Activated T-helper 1 cell treated with anti-CD3 and anti-CD28 coated beads, Interleukin-12 subunit alpha, Interleukin-12 subunit beta, Interleukin-2, Interleukin-4 antibody, amounts not matched to agents 30 ng/mL and 10 ng/mL and 1 ng/mL, durations not matched to agents 14 hours and 24 hours and 36 hours (primary cell): ENCODE results near the gene CGB2. TPM values are rescaled to one million over a fixed set of nuclear protein-coding genes. Genes with fewer than 3 reads are reported as not detected.
"Not testable (repeated sequence)": the region's sequence is repeated elsewhere in the genome, so short reads cannot be mapped to it uniquely, and the experiment has no call there.

Source experiments
- DNase-seq: peaks from one replicate; pipeline ENCODE4 v3.0.0; 2021; ENCODE audit warnings: low spot score
- H3K27ac Mint-ChIP-seq: one replicate; pipeline ENCODE4 v1.8.0; 2021; ENCODE audit warnings: mild to moderate bottlenecking, mixed read lengths
- H3K27me3 Mint-ChIP-seq: one replicate; pipeline ENCODE4 v1.8.0; 2022; ENCODE audit warnings: mild to moderate bottlenecking, moderate library complexity, mixed read lengths; ENCODE audit not compliant: insufficient read depth
- H3K36me3 Mint-ChIP-seq: one replicate; pipeline ENCODE4 v1.8.0; 2021; ENCODE audit warnings: low read depth, mixed read lengths
- H3K4me1 Mint-ChIP-seq: one replicate; pipeline ENCODE4 v1.8.0; 2021; ENCODE audit warnings: low read depth, mixed read lengths
- H3K4me3 Mint-ChIP-seq: one replicate; pipeline ENCODE4 v1.8.0; 2021; ENCODE audit warnings: mild to moderate bottlenecking, moderate library complexity, mixed read lengths
- H3K9me3 Mint-ChIP-seq: one replicate; pipeline ENCODE4 v1.8.0; 2021; ENCODE audit warnings: mixed read lengths
- intact Hi-C: fragments of 100-400 bp; cut with micrococcal nuclease; formaldehyde crosslinking; loops from one replicate; pipeline ENCODE4 v1.15.1; 2024
- total RNA-seq: library from RNA; stranded (reverse); gene quantifications from 2 replicates; pipeline ENCODE4 v1.2.3, GENCODE V29; 2022

Gene CGB2
- total RNA-seq, 1 donor from 2014 or later, result not detected

DNA sequence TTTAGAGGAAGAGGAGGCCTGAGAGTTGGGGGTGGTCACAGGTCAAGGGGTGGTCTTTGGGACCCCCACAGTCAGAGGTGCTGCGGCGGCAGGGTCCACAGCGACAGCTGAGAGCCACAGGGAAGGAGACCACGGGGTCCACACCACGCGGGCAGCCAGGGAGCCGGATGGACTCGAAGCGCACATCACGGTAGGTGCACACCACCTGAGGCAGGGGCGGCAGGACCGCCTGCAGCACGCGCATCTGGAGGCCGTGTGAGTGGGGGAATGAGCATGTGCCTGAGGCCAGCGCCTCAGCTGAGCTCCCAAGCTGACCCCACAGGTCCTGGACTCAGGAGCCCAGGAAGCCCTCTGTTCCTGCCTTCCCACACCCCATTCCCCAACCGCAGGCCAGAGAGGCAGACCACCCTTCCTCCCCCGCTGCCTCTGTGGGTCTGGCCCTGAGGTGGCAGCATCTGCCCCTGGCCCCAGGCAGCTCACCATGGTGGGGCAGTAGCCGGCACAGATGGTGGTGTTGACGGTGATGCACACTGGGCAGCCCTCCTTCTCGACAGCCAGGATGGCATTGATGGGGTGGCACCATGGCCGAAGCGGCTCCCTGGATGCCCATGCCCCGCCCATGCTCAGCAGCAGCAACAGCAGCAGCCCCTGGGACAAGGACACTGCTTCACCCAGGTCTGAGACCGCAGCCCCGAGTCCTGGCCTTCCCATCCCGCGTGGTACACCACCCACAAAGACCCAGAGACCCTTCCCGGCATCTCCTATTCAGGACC, 15.4 kb upstream of the CGB2 start:
- Mint-ChIP-seq H3K27ac (no peak overlapping the region), H3K36me3 (peaks cover 16% of the 10 kb centered on the region), H3K4me3 (no peak overlapping the region), H3K27me3 (peaks cover 17% of the 10 kb centered on the region), H3K9me3 (no peaks in the 10 kb centered on the region), H3K4me1 (peaks cover 16% of the 10 kb centered on the region)
- intact Hi-C loops, result no loop called here
- no peak for DNase-seq

DNA sequence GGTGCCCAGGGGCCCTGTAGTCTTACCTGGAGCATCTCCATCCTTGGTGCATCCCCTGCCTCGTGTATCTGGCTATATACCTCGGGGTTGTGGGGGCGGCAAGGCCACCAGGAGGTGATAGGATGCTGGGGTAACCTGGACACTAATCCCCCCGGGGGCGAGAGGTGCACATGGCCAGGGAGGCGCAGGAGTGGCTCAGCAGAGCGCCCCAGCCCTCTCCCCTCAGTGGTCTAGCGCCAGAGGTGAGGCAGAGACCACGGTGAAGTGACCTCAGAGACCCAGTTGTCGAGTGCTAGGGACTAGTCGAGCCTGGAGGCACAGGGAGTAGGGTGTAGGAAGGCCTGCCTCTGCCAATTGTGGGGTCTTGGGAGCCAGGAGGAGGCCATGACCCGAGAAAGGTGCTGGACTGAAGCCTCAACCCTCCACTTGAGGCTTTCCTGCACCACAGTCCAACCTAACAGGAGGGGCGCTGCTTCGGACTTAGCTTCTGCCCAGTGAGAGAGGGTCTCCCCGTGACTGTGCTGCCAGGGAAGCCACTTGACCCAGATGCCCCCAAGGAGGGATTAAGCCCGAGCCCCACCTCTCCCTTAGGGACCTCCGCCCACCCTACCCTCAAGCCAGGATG, 14.5 kb upstream of the CGB2 start, which contains the start of gene LHB:
Gene LHB, minus strand, starts transcription at position 51 of the 625 bp plus-strand sequence. Its CDS starts 10 bp downstream, at position 41.
- Mint-ChIP-seq H3K27ac (no peak within 1 kb of the TSS), H3K4me1 (peaks cover 20% of the 10 kb centered on the region), H3K4me3 (peak within 1 kb of the TSS; percentile 19), H3K9me3 (no peaks in the 10 kb centered on the region), H3K27me3 (peaks cover 20% of the 10 kb centered on the region), H3K36me3 (peaks cover 14% of the 10 kb centered on the region)
- intact Hi-C loops, result no loop called here
- no peak for DNase-seq

DNA sequence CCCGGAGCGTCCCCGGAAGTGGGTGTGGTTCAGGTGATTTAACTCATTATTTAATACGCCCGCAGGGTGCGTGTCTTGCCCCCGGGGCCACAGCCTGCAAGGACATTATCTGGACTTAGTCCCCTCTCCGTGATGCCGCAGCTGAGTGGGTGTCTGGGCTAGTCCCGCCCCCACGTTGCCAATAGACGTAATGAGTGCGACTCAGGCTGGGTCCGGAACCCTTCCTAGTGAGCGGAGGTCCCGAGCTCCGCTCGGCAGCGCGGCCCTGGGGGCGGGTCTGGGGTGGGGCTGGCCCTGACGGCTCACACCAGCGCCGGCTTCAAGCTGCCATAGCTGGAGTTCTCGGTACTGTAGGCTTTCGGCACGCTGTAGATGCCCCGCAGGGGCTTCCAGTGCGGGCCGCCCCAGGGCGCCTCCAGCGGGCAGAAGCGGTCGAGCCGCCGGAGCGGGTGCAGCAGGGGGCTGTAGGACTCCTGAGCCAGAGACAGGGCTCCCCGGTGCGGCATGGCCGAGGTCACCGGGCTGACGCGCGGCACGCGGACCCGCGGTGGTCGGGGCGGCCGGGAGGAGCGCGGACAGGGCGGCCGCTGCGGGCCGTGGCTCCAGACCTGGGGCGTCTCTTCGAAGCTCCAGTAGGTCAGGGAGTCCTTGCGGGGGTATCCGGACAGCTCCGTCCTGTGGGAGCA, 13.9 kb upstream of the CGB2 start:
- peak; percentile 49 for DNase-seq

DNA sequence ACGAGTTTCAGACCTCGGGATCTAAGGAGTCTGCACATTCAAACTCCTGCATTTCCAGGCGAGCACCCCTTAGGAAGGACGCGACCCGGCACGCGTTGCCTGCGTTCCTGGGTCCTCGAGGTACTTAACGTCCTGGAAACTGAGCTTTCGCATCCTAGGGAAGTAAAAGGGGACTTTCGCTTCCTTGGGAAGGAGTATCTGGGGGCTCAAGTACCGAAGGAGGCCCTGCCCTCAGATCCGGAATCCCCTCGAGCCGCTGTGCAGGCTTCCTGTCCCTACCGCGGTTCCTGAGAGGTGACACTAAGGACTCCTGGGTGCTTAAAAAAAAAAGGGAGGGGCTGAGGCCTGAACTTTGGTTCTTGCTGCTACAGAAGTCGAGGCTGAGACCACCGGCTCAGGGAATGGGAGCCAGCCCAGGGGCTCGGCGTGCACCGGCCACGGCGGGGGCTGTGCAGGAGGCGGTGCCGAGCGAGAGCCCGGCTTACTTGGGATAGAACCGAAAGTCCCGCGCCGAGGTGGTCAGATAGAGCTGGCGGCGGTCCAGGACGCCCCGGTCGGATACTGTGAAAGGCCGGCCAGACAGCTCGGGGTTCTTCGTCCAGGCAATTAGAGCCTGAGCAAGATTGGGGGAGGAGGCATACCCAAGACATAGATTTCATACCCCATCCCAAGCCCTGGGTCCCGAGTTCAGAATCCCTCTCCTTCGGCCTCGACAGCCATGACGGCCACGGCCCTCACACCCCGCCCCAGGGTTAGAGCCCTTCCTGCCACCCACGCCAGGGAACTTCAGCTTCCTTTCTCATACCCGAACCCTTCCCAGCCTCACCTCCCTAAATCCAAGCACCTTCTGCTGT, 13.1 kb upstream of the CGB2 start:
- H3K4me1 Mint-ChIP-seq, result peaks cover 20% of the 10 kb centered on the region

More for the DNA sequence above, 13.9 kb upstream of the CGB2 start:
- Mint-ChIP-seq H3K4me3 (peak overlapping the region; percentile 84), H3K27me3 (peaks cover 20% of the 10 kb centered on the region), H3K4me1 (peaks cover 20% of the 10 kb centered on the region), H3K36me3 (peaks cover 14% of the 10 kb centered on the region), H3K9me3 (no peaks in the 10 kb centered on the region), H3K27ac (no peak overlapping the region)
- intact Hi-C loops, result loop anchor here (2.0 kb wide), 1 partner anchor 39 kb away; the partner anchor contains the start of gene CGB7

DNA sequence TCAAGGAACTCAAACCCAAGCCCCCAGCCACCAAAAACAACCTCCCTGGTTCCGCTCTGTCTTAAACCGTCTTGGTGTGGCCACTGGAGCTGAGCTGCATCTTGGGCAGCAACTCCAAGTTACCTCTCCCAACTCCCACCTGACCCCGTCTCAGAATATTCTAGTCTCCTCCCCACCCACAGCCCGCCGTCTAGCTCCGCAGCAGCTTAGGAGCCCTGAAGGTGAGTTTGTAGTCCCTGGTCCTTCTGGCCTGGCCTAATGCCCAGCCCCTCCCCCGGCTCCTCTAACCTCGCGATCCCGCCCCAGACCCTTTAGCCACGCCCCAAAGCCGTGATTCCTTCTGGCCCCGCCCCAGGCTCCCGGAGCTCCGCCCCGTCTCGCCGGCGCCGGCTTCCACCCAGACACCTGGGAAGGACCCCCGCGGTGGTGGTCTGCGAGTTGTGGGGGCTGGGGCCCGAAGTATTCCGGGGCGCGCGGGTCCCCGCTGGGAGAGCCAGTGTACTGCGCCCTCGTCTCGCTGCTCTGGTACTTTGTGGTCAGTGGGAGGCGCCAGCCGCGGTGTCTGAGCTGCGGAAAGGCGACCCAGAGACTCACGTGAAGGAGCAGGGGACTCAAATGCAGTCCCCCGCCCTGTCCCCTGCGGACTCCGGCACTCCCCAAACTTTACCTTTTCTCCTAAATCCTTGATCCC, 12.3 kb upstream of the CGB2 start:
- Mint-ChIP-seq H3K4me3 (peak overlapping the region; percentile 84), H3K36me3 (peaks cover 9% of the 10 kb centered on the region), H3K27me3 (peaks cover 20% of the 10 kb centered on the region), H3K9me3 (no peaks in the 10 kb centered on the region), H3K27ac (peak overlapping the region; percentile 44), H3K4me1 (peaks cover 20% of the 10 kb centered on the region)
- peak; percentile 48 for DNase-seq
- intact Hi-C loops, result loop anchor here (1.0 to 2.0 kb wide), 2 partner anchors 26 to 37 kb away; partner anchors contain the start of genes CGB7, GYS1 and RUVBL2

More for the DNA sequence above, 13.1 kb upstream of the CGB2 start:
- intact Hi-C loops, result loop anchor here (1.0 to 2.0 kb wide), 2 partner anchors 25 to 38 kb away; partner anchors contain the start of genes CGB7, GYS1 and RUVBL2
- not testable (repeated sequence) for H3K9me3 Mint-ChIP-seq, DNase-seq
- Mint-ChIP-seq H3K27me3 (peaks cover 20% of the 10 kb centered on the region), H3K27ac (peak overlapping the region; percentile 44), H3K4me3 (peak overlapping the region; percentile 84), H3K36me3 (peaks cover 14% of the 10 kb centered on the region)

DNA sequence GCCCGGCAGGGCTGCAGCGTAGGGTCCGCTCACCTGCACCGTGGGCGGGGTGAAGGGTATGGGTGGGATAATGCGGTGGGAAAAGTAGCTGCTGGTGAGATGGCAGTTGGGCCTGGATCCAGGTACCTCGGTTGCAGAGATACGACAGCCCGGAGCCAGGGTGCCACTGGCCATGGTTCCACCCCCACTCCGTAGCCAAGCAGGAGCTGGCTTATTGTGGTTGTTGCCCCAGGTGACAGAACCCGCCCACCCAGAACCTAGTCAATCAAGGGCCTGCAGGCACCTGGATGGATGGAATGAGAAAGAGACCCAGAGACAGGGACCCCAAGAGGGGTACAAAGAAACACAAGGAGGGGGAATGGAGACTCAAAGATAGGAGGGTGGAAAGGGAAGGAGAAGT, 11.3 kb upstream of the CGB2 start:
- Mint-ChIP-seq H3K4me3 (no peak overlapping the region), H3K4me1 (peaks cover 20% of the 10 kb centered on the region), H3K27ac (no peak overlapping the region), H3K36me3 (peaks cover 9% of the 10 kb centered on the region), H3K27me3 (peaks cover 20% of the 10 kb centered on the region), H3K9me3 (no peaks in the 10 kb centered on the region)
- intact Hi-C loops, result no loop called here
- DNase-seq, result no peak

DNA sequence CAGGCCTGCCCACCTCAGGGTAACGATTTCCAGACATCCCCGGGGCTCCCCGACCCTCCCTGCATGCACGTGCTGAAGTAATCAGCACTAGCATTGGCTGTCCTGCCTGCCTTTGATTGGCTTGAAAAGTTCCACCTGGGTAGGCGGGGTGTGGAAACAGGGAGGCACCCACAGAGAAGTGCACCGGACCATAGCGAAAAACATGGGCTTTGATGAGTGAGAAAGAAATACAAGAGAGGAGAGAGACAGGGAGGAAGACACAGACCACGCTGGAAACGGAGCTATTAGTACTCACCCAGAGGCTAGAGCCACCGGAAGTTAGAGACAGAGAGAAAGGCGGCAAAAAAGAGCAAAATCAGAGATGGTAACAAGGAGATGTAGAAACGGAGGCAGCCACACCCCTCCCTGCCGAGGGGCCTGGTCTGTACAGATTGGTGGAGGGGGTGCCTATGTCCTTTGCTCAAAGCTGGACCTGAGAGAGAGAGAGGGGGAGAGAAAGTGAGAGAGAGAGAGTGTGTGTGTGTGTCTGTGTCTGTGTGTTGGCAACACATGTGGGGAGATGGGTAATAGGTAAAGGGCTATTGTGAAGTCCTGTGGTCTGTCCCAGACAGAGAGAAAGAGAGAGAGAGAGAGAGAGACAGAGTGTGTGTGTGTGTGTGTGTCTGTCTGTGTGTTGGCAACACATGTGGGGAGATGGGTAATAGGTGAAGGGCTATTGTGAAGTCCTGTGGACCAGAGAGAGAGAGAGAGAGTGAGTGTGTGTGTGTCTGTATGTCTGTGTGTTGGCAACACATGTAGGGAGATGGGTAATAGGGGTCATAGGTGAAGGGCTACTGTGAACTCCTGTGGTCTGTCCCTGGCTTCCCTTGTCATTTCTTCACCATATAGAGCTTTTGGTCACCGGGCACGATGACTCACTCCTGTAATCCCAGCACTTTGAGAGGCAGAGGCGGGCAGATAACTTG, 10.5 kb upstream of the CGB2 start:
- peaks cover 3% of the 10 kb centered on the region for H3K36me3 Mint-ChIP-seq
- H3K4me1 Mint-ChIP-seq, result peaks cover 20% of the 10 kb centered on the region
- no peaks in the 10 kb centered on the region for H3K9me3 Mint-ChIP-seq
- DNase-seq, result no peak
- peak overlapping the region; percentile 3 for H3K27ac Mint-ChIP-seq
- intact Hi-C loops, result no loop called here
- H3K27me3 Mint-ChIP-seq, result peaks cover 20% of the 10 kb centered on the region
- no peak overlapping the region for H3K4me3 Mint-ChIP-seq

DNA sequence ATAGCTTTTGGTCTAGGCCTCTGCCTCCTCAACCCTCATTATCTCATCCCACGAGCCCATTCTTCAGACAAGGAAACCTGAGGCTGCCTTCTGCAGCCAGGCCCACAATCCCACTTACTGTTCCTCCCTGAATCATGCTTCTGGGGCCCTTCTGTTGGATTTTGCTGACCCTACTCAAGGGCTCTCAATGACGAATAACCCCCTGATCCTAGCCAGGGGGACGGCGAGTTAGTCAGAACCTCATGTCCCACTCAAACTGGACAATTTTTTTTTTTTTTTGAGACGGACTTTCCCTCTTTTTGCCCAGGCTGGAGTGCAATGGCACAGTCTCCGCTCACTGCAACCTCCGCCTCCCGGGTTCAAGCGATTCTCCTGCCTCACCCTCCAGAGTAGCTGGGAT, 9.6 kb upstream of the CGB2 start:
- Mint-ChIP-seq H3K36me3 (peaks cover 3% of the 10 kb centered on the region), H3K27me3 (peaks cover 20% of the 10 kb centered on the region), H3K4me3 (no peak overlapping the region), H3K9me3 (no peaks in the 10 kb centered on the region), H3K27ac (no peak overlapping the region), H3K4me1 (peaks cover 20% of the 10 kb centered on the region)
- DNase-seq, result no peak
- intact Hi-C loops, result no loop called here

DNA sequence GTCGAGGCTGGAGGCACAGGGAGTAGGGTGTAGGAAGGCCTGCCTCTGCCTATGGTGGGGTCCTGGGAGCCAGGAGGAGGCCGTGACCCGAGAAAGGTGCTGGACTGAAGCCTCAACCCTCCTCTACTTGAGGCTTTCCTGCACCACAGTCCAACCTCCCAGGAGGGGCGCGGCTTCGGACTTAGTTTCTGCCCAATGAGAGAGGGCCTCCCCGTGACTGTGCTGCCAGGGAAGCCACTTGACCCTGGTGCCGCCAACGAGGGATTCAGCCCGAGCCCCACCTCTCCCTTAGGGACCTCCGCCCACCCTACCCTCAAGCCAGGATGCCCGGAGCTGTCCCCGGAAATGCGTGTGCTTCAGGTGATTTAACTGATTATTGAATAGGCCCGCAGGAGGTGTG, 7.5 kb upstream of the CGB2 start, which contains the start of gene CGB3:
Gene CGB3, minus strand, starts transcription at position 101 of the 400 bp plus-strand sequence. CDS start 362 bp downstream, outside the sequence.
- H3K4me1 Mint-ChIP-seq, result peaks cover 13% of the 10 kb centered on the region
- H3K4me3 Mint-ChIP-seq, intact Hi-C loops, H3K27ac Mint-ChIP-seq, H3K36me3 Mint-ChIP-seq, H3K9me3 Mint-ChIP-seq, DNase-seq: not testable (repeated sequence)
- H3K27me3 Mint-ChIP-seq, result peaks cover 16% of the 10 kb centered on the region

DNA sequence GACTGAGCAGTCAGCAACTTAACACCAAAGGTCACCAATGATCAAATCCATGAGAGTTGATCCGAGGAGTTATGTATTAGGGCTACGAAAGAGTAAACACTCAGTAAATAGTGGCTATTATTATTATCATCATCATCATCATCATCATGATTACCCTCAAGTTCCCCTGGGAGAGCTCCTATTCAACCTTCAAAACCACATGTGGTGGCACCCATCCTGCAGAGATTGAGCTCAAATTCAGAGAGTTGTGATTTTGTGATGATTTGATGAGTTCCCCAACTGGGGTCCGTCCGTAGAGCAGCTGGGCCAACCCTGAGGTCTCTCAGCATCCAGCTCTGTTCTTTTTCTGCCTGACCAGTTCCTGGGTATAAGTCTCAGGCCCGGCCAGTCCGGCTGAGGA, 6.6 kb upstream of the CGB2 start:
- H3K36me3 Mint-ChIP-seq, H3K4me3 Mint-ChIP-seq, DNase-seq, H3K27ac Mint-ChIP-seq, H3K9me3 Mint-ChIP-seq, intact Hi-C loops: not testable (repeated sequence)
- Mint-ChIP-seq H3K4me1 (peaks cover 10% of the 10 kb centered on the region), H3K27me3 (peaks cover 13% of the 10 kb centered on the region)

DNA sequence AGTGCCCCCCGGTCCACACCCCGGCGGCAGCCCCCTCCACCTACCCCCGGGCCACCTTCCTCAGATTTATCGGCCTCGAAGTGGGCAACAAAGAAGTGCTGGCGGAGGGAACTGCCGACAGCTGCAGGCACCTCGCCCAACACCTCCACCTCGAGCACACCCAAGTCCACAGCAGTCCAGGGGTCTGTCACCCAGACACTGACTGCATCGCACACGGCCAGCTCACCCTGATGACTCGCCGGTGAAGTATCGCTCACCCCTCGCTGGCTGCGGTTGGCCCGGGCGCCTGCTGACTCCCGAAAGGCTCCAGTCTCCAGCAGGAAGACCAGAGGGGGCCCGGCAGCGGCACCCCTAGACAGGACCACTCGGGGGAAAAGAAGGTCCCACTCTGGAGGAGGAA, 6.1 kb upstream of the CGB2 start:
- H3K4me3 Mint-ChIP-seq, intact Hi-C loops, H3K27ac Mint-ChIP-seq, H3K9me3 Mint-ChIP-seq, H3K36me3 Mint-ChIP-seq, H3K27me3 Mint-ChIP-seq, DNase-seq: not testable (repeated sequence)
- H3K4me1 Mint-ChIP-seq, result peaks cover 10% of the 10 kb centered on the region
